HL-60 (cell line): Measurements from ENCODE around the gene RASGRP2.

ENCODE experiments used
- DNase-seq, 2 experiments: peaks; one replicate each; pipeline ENCODE4 v3.0.0-alpha.2; 2010 to 2020; ENCODE audit warnings: low read depth in 1 of 2, low spot score in 1 of 2
- H3K27ac ChIP-seq: fragments of 250-450 bp; sonication (Bioruptor Pico); replicated peaks from 2 replicates; pipeline ENCODE4 v1.5.1; 2020; ENCODE audit warnings: mild to moderate bottlenecking, moderate library complexity
- H3K27me3 ChIP-seq: fragments of 250-450 bp; sonication (Bioruptor Pico); 2 replicates; pipeline ENCODE4 v1.5.1; 2021; ENCODE audit warnings: mild to moderate bottlenecking, moderate library complexity; ENCODE audit not compliant: insufficient read depth, poor library complexity, severe bottlenecking
- H3K4me3 ChIP-seq: replicated peaks from 2 replicates; pipeline ENCODE4 v1.5.1; 2011; ENCODE audit warnings: mild to moderate bottlenecking, control low read depth, low read length; ENCODE audit not compliant: insufficient read depth
- GABPA ChIP-seq: IDR thresholded peaks from 2 replicates; pipeline ENCODE4 v1.6.1; 2012; ENCODE audit warnings: low read depth
- POLR2AphosphoS5 ChIP-seq: IDR thresholded peaks from 2 replicates; pipeline ENCODE4 v1.6.1; 2012; ENCODE audit warnings: low read depth
- REST ChIP-seq: IDR thresholded peaks from 2 replicates; pipeline ENCODE4 v1.6.1; 2012; ENCODE audit warnings: low read depth; ENCODE audit not compliant: insufficient replicate concordance
- SPI1 ChIP-seq: IDR thresholded peaks from 2 replicates; pipeline ENCODE4 v1.6.1; 2012; ENCODE audit warnings: low read depth, mild to moderate bottlenecking, borderline replicate concordance
- TF ChIP-seq, protein P1 (sequence below): IDR thresholded peaks from one replicate; pipeline ENCODE4 v1.5.1; 2011; ENCODE audit warnings: low read length, control low read depth, inconsistent platforms; ENCODE audit not compliant: insufficient read depth

The RASGRP2 gene

DNA sequence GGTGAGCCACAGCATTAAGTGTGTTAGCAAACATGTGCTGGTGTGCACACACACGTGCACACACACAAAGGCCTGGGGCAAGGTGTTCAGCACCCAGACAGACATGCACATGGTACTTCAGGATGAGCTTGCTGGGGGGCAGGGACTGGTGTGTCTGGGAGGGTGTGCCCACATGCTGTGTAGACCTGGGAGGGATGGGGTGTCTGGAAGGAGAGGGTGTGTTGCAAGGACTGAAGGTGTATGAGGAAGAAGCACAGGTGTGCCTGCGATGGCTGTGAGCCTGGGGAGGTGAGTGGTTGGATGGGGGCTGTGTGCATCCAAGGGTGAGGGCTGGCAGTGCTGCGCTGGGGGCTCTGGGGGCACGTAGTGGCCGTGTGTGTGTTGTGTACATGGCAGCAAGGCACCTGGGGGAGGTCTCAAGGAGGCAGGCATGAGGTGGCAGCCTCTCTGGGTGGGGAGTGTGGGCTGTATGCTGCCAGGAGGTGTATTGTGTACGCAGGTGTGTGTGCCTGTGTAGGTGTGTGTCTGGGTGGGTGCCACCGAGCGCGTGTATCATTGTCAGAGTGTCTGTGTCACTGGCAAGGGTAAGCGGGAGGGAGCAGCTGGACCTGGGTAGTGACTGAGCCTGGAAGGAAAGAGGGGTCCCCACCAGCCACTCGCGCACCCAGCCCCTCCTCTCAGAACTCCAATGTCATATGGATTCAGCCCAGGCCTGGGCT is 23.1 kb downstream of the RASGRP2 start:
- DNase-seq, result no peak
- Histone ChIP-seq H3K27me3 (peaks cover 21% of the 10 kb centered on the region), H3K27ac (no peak overlapping the region), H3K4me3 (no peak overlapping the region)
- TF ChIP-seq POLR2AphosphoS5, result no peak
- no peak for TF ChIP-seq REST
- TF ChIP-seq SPI1, result no peak
- TF ChIP-seq, protein P1, sequence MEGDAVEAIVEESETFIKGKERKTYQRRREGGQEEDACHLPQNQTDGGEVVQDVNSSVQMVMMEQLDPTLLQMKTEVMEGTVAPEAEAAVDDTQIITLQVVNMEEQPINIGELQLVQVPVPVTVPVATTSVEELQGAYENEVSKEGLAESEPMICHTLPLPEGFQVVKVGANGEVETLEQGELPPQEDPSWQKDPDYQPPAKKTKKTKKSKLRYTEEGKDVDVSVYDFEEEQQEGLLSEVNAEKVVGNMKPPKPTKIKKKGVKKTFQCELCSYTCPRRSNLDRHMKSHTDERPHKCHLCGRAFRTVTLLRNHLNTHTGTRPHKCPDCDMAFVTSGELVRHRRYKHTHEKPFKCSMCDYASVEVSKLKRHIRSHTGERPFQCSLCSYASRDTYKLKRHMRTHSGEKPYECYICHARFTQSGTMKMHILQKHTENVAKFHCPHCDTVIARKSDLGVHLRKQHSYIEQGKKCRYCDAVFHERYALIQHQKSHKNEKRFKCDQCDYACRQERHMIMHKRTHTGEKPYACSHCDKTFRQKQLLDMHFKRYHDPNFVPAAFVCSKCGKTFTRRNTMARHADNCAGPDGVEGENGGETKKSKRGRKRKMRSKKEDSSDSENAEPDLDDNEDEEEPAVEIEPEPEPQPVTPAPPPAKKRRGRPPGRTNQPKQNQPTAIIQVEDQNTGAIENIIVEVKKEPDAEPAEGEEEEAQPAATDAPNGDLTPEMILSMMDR, result no peak
- TF ChIP-seq GABPA, result no peak

GRCh38 chr11:64720167-64720566 is 23.8 kb downstream of the RASGRP2 start:
- Histone ChIP-seq H3K27me3 (peaks cover 27% of the 10 kb centered on the region), H3K4me3 (no peak overlapping the region), H3K27ac (no peak overlapping the region)
- no peak for TF ChIP-seq POLR2AphosphoS5
- no peak for TF ChIP-seq SPI1
- no peak for TF ChIP-seq GABPA
- no peak for TF ChIP-seq REST
- TF ChIP-seq, protein P1, result no peak
- DNase-seq, result no peak

GRCh38 chr11:64719406-64719805 is 24.5 kb downstream of the RASGRP2 start:
- Histone ChIP-seq H3K4me3 (no peak overlapping the region), H3K27ac (no peak overlapping the region), H3K27me3 (peaks cover 35% of the 10 kb centered on the region)
- DNase-seq, result no peak
- TF ChIP-seq SPI1 (no peak), GABPA (no peak), REST (no peak), POLR2AphosphoS5 (no peak)
- TF ChIP-seq, protein P1, result no peak
